ENCODE measurements around the gene SLC28A3.

SLC28A3 gene

DNA sequence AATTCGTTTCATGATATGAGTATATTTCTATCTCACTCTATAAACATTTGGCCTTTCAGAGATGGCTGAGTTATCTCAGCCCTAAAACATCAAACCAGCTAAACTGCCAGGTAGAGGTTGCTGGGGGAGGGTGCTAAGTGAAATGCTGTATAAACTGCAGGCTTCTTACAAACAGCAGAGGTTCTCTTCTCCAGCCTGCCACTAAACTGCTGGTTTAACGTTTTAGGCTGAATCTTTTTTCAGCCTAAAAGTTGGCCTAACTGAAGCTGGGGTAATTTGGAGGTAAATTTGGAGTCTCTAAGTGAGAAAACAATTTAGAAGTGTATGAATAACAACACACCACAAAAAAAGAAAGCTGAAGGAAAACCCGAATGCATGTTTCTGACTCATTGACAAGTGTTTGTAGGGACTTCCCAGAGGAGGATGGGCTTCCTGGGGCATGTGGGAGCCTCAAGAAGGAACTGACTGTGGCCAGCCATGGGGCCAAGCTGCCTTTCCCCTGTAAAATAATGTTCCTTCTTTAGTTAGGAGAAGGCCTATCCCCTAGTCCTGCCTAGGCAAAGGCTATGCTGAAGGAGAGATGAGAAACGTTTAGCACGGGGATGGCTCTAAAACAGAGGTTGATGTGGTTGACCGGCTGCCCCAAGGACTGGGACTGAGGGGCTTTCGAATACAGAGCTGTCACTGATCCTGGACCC lies 44.3 kb downstream of the SLC28A3 start:
- TF ChIP-seq REST (IDR thresholded peaks at IDR 0.05; ENCODE audit: insufficient read depth in 1 of 2, low read depth in 2 of 2, low read length in 2 of 2), result no peak
- TF ChIP-seq FOXP2 (optimal IDR thresholded peaks at IDR 0.05; ENCODE audit: borderline replicate concordance, extremely low read depth, extremely low read length, insufficient read depth), result no peak
- no peak for TF ChIP-seq POLR2AphosphoS5 (IDR thresholded peaks at IDR 0.05; ENCODE audit: low read depth, low read length)
- TF ChIP-seq SIN3A (IDR thresholded peaks at IDR 0.05; ENCODE audit: borderline replicate concordance, insufficient read depth, low read length), result no peak
- TF ChIP-seq TAF1 (IDR thresholded peaks at IDR 0.05; ENCODE audit: borderline replicate concordance, insufficient read depth, low read length), result no peak

GRCh38 chr9:84294241-84294950 lies 46.2 kb downstream of the SLC28A3 start:
- TF ChIP-seq SIN3A (IDR thresholded peaks at IDR 0.05; ENCODE audit: borderline replicate concordance, insufficient read depth, low read length) (no peak), REST (IDR thresholded peaks at IDR 0.05; ENCODE audit: insufficient read depth in 1 of 2, low read depth in 2 of 2, low read length in 2 of 2) (no peak), TAF1 (IDR thresholded peaks at IDR 0.05; ENCODE audit: borderline replicate concordance, insufficient read depth, low read length) (no peak), POLR2AphosphoS5 (IDR thresholded peaks at IDR 0.05; ENCODE audit: low read depth, low read length) (no peak), FOXP2 (optimal IDR thresholded peaks at IDR 0.05; ENCODE audit: borderline replicate concordance, extremely low read depth, extremely low read length, insufficient read depth) (no peak)

DNA sequence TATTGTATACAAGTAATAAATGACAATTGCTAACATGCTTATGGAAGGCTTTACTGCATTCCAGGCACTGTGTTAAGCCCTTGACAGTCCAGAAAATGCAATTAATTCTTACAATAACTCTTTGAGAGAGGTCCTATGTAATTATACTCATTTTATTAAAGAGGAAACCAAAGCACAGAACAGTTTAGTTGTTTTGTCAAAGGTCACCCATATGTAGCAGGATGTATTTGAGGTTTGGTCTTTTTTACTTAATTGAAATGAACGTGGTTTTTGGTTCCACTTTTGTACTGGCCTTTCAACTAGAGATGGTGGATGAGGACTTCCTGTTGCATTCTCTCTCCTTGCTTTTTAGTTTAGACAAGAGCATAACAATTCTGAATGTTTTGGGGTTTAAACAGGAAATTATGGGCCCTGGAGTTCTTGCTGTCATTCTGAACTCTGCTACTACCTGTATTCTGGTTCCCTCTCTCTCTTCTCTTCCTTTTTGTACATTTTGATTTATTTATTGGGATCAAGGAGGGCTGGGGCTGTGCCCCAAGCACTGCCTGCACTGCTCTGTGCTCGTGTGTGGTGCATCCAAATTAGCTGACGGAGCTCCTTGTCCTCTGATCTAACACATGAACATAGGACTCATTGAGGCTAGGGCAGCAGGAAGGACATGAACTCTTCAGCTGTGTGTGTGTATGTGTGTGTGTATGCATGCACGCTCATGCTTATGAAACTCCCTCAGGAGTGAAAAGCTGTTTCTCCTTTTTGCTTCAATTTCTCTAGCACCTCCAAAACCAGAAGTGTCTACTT lies 47.4 kb downstream of the SLC28A3 start:
- TF ChIP-seq POLR2AphosphoS5 (IDR thresholded peaks at IDR 0.05; ENCODE audit: low read depth, low read length) (no peak), FOXP2 (optimal IDR thresholded peaks at IDR 0.05; ENCODE audit: borderline replicate concordance, extremely low read depth, extremely low read length, insufficient read depth) (no peak), SIN3A (IDR thresholded peaks at IDR 0.05; ENCODE audit: borderline replicate concordance, insufficient read depth, low read length) (no peak), REST (IDR thresholded peaks at IDR 0.05; ENCODE audit: insufficient read depth in 1 of 2, low read depth in 2 of 2, low read length in 2 of 2) (no peak)

DNA sequence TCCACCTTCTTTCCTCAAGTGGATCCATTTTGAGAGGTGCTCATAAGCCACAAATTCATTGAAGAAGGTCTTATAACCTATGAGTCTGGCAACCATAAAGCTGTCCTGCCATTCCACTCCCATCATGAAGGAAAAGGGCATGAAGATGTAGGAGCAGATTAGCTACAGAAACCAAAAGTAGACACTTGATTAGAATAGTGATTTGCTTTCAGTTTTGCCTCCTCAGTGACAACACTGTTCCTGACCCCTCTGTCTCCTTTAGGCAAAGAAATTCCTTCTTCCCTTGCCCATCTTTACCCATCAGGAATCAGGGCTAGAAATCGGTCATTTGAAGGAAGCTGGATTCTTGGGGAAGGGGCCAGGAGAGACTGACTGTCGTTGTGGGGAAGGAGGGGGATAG lies 55.2 kb downstream of the SLC28A3 start:
- TF ChIP-seq REST (IDR thresholded peaks at IDR 0.05; ENCODE audit: insufficient read depth in 1 of 2, low read depth in 2 of 2, low read length in 2 of 2) (no peak), TAF1 (IDR thresholded peaks at IDR 0.05; ENCODE audit: borderline replicate concordance, insufficient read depth, low read length) (no peak), FOXP2 (optimal IDR thresholded peaks at IDR 0.05; ENCODE audit: borderline replicate concordance, extremely low read depth, extremely low read length, insufficient read depth) (no peak), SIN3A (IDR thresholded peaks at IDR 0.05; ENCODE audit: borderline replicate concordance, insufficient read depth, low read length) (no peak), POLR2AphosphoS5 (IDR thresholded peaks at IDR 0.05; ENCODE audit: low read depth, low read length) (no peak)

All from PFSK-1 (cell line).